Activated CD8-positive, alpha-beta memory T cell treated with anti-CD3 and anti-CD28 coated beads for 24 hours (primary cell): Measurements from ENCODE around the gene DNAJA3.

Source experiments
- DNase-seq: peaks from one replicate; pipeline ENCODE4 v3.0.0-alpha.2; 2020

The DNAJA3 gene

GRCh38 chr16:4477966-4478365 lies 52.3 kb downstream of the DNAJA3 start:
- DNase-seq: no peak

GRCh38 chr16:4481526-4481925 lies 55.9 kb downstream of the DNAJA3 start:
- no peak for DNase-seq

DNA sequence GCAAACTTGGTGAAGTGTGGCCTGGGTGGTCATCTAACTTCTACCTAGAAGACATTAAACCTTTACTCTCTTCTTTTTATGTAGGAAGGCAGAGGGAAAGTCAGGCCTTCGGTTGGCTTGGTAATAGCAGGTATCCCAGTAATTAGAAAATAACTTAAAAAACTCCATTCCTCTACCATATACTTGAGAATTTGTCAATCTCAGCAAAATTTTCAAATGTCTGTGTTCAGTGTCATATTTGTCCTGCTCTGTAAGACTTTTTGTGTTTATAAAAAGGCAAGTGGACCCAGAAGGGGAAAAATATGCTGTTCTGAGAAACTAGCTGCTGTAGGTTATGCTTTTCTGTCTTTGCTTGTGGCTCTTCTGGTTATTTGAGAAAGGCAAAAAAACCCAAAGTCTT lies 56.3 kb downstream of the DNAJA3 start:
- no peak for DNase-seq

- DNase-seq: no peak
Measured at GRCh38 chr16:4486126-4486893, 60.6 kb downstream of the DNAJA3 start.

GRCh38 chr16:4487955-4488498 lies 62.4 kb downstream of the DNAJA3 start:
- DNase-seq: no peak

GRCh38 chr16:4488499-4488967 lies 62.9 kb downstream of the DNAJA3 start:
- DNase-seq: no peak

DNA sequence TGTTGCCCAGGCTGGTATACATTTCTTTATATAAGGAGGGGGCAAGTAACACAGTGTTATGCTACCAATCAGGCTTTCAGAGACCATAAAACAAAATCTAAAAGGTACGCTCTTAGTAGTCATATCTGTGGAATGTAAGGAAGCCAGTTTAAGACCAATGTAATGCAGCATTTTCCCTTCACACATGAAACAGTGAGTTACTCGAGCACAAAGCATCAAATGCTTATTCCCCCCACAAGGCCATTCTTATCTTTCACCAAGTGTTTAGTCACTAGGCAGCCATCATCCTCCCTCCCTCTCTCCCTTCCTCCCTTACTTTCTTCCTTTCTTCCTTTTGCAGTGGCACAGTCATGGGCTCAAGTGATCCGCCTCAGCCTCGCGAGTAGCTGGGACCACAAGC lies 63.4 kb downstream of the DNAJA3 start:
- DNase-seq: no peak

DNA sequence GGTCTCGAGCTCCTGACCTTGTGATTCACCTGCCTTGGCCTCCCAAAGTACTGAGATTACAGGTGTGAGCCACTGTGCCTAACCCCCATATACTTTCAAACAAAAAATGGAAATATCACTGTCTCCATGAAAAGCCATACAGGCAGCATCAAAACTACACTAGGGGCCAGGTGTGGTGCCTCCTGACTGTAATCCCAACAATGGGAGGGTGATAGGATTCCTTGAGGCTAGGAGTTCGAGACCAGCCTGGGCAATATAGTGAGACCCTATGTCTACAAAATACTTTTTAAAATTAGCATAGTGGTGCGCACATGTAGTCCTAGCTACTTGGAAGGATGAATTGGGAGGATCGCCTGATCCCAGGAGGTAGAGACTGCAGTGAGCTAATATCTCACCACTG lies 66.2 kb downstream of the DNAJA3 start:
- DNase-seq: no peak

GRCh38 chr16:4494746-4495490 lies 69.2 kb downstream of the DNAJA3 start:
- no peak for DNase-seq

DNA sequence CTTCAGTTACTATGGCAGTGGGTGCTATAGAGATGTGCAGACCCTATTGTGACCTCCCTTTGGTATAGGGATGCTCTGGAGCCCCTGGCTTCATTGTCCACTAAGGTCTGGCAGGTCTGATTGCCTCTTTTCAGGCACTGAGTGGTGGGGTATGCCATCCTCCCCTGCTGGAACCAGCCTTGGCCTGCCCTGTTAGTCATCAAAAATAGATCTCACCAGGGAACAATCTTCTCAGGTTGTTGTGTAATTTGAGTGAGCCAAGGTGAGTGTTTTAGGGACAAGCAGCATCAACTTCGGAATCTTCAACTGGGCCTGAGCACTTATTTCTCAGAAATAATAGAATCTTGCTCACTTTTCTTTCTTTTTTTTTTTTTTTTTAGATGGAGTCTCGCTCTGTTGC lies 70.1 kb downstream of the DNAJA3 start:
- no peak for DNase-seq

- no peak for DNase-seq
Measured at GRCh38 chr16:4496305-4496704, 70.6 kb downstream of the DNAJA3 start.

DNA sequence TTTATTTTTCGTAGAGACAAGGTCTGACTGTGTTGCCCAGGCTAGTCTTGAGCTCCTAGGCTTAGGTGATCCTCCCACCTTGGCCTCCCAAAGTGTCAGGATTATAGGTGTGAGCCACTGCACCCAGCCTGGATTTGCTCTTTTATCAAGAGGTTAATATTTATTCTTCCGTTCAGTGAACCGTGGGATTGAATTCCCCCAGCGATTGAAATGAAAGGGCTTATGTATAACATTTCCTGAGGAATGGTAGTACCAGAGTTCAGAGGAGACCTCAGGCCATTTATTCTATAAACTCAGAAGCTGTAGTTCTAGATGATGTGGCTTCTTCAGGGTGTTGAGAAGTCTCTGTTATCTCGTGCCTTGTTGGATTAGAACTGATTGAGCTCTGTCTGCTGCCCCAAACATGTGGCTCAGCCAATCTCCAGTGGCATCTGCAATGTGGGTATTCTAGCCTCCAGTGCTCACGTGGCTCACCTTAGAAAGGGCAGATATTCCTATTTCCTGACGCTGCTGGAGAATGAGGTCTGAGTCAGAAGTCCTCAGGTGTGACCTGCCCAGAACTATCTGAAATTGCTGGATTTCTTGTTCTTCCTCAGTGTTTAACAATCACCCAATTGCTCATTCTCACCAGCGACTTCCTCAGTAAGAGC lies 73.0 kb downstream of the DNAJA3 start:
- no peak for DNase-seq

GRCh38 chr16:4499196-4499555 lies 73.5 kb downstream of the DNAJA3 start:
- no peak for DNase-seq

GRCh38 chr16:4500272-4500671 lies 74.6 kb downstream of the DNAJA3 start:
- DNase-seq: no peak

DNA sequence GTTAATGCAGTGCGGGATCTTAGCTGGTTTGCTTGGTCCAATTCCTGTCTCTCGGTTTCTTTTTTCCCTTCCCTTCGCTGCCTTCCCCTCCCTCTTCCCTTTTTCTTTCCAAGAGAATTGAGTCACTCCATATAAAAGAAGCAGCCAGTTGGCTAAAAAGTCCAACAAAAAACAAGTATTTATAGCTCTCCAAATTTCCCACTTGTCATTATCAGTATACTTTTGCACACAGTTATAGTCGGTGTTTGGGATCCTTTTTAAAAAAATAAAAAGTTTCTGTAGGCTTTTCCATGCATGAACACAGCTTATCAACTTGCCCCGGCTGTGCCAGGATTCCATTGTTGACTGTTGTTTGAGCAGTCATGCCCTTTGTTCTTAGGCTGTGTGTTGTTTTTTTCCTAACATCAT lies 75.4 kb downstream of the DNAJA3 start:
- no peak for DNase-seq

GRCh38 chr16:4505356-4506147 lies 79.9 kb downstream of the DNAJA3 start:
- DNase-seq: peak; percentile 74
